HFFc6 (cell line): Measurements from ENCODE around the gene CLDN6. TPM values are rescaled to one million over a fixed set of nuclear protein-coding genes. Genes with fewer than 3 reads are reported as not detected.

Source experiments
- DNase-seq: peaks from one replicate; pipeline ENCODE4 v3.0.0-alpha.2; 2018
- H3K27ac Mint-ChIP-seq: 2 replicates; pipeline ENCODE4 v1.8.0; 2020; ENCODE audit warnings: mild to moderate bottlenecking, mixed read lengths
- H3K27me3 Mint-ChIP-seq: 2 replicates; pipeline ENCODE4 v1.8.0; 2021; ENCODE audit warnings: mild to moderate bottlenecking, moderate library complexity, mixed read lengths; ENCODE audit not compliant: insufficient read depth
- H3K36me3 Mint-ChIP-seq: 2 replicates; pipeline ENCODE4 v1.8.0; 2021; ENCODE audit warnings: low read depth, mixed read lengths
- H3K4me1 Mint-ChIP-seq: 2 replicates; pipeline ENCODE4 v1.8.0; 2020; ENCODE audit warnings: low read depth, mixed read lengths
- H3K4me3 Mint-ChIP-seq: 2 replicates; pipeline ENCODE4 v1.8.0; 2020; ENCODE audit warnings: mild to moderate bottlenecking, moderate library complexity, mixed read lengths
- H3K9me3 Mint-ChIP-seq: 2 replicates; pipeline ENCODE4 v1.8.0; 2020; ENCODE audit warnings: mild to moderate bottlenecking, mixed read lengths
- total RNA-seq, 6 experiments: library from RNA; stranded (reverse); fragmentation: NEBNext Ultra II Directional; extraction: Animal tissue kit (Norgen Biotek cat#: 25700); gene quantifications; 2 replicates in 1 of 6; 3 replicates in 5 of 6; pipeline ENCODE4 v1.2.3, GENCODE V29; 2021
- TF ChIP-seq, protein P1 (sequence below): fragments of 200-600 bp; sonication (generic); IDR thresholded peaks from 2 replicates; pipeline ENCODE4 v1.5.0; 2021; ENCODE audit warnings: antibody characterized with exemption, mild to moderate bottlenecking

CLDN6 gene
- total RNA-seq, 6 experiments from 2014 or later, result 0.21 TPM; not detected in 5

DNA sequence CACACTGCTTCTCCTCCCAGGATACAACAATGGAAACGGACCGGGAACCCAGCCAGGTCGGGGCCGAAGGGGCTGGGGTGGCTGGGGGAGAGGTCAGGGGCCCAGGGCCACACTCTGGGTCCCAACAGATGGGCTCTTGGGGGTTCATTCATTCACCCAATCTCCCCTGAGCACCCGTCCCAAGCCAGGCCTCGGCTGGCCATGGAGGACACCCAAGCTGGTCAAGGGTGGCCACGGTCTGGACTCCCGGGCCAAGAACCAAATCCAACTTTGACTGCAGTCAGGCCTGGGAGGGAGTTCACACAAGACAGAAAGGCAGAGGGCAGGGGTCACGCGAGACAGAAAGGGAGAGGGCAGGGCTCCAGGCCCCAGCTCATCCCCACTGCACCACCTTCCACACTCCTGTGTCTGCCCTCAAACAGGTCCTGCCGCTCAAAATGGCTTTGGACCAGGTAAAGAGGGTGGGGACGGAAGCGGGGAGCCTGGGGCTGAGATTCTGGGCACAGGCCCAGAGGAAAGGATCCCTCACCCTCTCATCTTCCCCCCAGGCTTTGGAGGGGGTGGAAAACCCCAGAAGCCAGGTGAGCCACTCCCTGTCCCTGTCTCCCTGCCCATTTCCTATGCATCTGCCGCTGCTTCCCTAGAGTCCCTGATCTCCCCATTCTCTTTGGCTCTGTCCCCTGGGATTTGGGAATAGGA is 25.5 kb downstream of the CLDN6 start:
- peaks cover 22% of the 10 kb centered on the region for H3K27me3 Mint-ChIP-seq
- H3K36me3 Mint-ChIP-seq, result no peaks in the 10 kb centered on the region
- H3K9me3 Mint-ChIP-seq, result no peaks in the 10 kb centered on the region
- H3K4me1 Mint-ChIP-seq, result no peaks in the 10 kb centered on the region
- H3K27ac Mint-ChIP-seq, result no peak overlapping the region
- TF ChIP-seq, protein P1, sequence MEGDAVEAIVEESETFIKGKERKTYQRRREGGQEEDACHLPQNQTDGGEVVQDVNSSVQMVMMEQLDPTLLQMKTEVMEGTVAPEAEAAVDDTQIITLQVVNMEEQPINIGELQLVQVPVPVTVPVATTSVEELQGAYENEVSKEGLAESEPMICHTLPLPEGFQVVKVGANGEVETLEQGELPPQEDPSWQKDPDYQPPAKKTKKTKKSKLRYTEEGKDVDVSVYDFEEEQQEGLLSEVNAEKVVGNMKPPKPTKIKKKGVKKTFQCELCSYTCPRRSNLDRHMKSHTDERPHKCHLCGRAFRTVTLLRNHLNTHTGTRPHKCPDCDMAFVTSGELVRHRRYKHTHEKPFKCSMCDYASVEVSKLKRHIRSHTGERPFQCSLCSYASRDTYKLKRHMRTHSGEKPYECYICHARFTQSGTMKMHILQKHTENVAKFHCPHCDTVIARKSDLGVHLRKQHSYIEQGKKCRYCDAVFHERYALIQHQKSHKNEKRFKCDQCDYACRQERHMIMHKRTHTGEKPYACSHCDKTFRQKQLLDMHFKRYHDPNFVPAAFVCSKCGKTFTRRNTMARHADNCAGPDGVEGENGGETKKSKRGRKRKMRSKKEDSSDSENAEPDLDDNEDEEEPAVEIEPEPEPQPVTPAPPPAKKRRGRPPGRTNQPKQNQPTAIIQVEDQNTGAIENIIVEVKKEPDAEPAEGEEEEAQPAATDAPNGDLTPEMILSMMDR, result no peak
- DNase-seq, result no peak
- H3K4me3 Mint-ChIP-seq, result no peak overlapping the region

DNA sequence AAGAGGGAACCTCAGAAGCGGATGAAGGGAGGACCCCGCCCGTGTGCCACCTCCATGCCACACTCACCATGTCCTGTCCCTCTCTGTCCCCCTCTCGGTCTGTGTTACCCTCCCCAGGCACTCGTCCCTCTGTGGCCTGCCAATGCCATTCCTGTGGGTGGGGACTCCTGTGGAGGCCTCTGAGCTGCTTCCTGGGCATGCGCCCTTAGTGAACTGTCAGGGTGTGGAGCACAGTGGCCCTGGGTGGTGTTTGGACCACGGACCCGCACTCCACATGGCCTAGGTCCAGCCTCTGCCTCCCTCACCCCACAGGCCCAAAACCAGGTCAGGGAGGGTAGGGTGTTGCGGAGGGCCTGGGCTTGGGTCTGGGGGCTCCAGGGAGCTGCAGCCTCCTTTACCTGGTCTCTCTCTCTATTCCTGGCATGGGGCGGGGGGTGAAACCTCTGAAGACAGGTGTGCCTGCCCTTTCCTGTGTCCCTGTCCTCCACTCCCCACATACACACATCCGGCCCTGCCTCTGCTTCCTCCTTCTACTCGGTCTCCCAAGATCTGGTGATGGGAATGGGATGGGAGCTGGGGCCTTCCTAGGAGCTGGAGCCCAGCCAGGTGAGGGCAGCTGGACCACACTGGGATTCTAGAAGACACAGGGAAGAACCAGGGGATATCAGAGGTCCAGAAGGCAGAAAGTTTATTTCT is 26.3 kb downstream of the CLDN6 start:
- no peaks in the 10 kb centered on the region for H3K4me1 Mint-ChIP-seq
- H3K36me3 Mint-ChIP-seq, result no peaks in the 10 kb centered on the region
- H3K4me3 Mint-ChIP-seq, result no peak overlapping the region
- peaks cover 20% of the 10 kb centered on the region for H3K27me3 Mint-ChIP-seq
- no peaks in the 10 kb centered on the region for H3K9me3 Mint-ChIP-seq
- TF ChIP-seq, protein P1, result no peak
- H3K27ac Mint-ChIP-seq, result no peak overlapping the region
- DNase-seq, result no peak

DNA sequence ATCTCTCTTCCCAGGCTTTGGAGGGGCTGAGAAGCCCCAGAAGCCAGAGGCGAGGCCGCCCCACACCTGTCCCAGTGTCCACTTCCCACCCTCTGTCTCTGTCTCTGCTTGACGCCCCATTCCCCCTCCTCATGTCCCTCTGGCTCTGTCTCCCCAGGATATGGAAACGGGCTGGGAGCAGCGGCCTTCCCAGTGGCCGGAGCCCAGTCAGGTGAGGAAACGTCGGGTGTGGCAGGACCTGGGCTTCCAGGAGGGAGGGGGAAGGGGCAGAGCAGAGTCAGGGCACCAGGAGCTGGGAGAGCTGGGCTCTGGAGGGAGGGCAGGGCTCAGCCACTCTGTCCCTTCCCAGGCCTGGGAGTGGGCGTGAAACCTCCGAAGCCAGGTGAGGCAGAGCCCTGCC is 27.1 kb downstream of the CLDN6 start:
- H3K9me3 Mint-ChIP-seq, result no peaks in the 10 kb centered on the region
- TF ChIP-seq, protein P1, result no peak
- DNase-seq, result no peak
- no peak overlapping the region for H3K4me3 Mint-ChIP-seq
- no peak overlapping the region for H3K27ac Mint-ChIP-seq
- no peaks in the 10 kb centered on the region for H3K36me3 Mint-ChIP-seq
- peaks cover 21% of the 10 kb centered on the region for H3K27me3 Mint-ChIP-seq
- no peaks in the 10 kb centered on the region for H3K4me1 Mint-ChIP-seq

DNA sequence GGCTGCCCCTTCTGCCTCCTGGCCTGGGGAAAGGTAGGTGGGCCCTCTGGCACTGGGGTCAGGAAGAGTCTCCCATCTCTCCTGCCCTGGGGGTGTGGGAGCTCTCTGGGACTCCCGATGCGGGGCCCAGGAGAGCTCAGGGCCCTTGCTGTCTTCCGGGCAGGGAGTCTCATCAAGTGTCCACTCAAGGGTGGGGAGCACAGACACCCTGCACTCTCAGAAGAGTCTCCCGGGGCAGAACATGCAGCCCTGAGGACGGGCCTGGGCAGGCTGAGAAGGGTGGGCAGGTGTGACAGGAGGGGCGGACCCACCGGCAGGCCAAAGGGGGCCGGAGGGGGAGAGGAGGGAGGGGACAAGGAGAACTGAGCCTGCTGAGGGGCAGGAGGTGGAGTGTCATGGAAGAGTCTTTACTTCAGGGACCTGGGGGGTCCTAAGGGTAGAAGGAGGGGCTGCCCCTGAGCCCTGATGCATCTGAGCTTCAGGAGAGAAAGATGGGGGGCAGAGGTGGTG is 29.3 kb downstream of the CLDN6 start:
- Mint-ChIP-seq H3K27ac (no peak overlapping the region), H3K4me1 (peaks cover 4% of the 10 kb centered on the region; the same call in 1 of the 2 replicates), H3K36me3 (no peaks in the 10 kb centered on the region), H3K4me3 (no peak overlapping the region), H3K27me3 (peaks cover 22% of the 10 kb centered on the region), H3K9me3 (no peaks in the 10 kb centered on the region)
- TF ChIP-seq, protein P1, result no peak
- no peak for DNase-seq

DNA sequence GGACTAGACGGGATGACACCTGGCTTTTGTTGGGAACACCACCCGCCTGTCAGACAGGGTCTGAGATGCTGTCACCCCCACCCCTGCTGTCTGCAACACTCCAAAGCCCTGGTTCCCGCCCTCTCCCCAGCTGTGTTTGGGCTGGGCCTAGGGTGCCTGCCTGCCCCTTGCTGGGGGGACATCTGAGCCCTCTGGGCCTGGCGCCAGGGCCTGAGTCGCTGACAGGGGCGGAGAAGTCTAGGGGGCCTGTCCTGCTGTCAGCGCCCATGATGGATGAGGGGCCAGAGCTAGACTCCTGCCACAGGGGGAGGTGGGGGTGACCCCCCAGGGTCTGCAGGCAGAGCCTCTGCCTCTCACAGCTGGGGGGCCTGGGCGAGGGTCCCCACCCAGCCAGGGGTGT is 30.1 kb downstream of the CLDN6 start:
- Mint-ChIP-seq H3K27ac (no peak overlapping the region), H3K36me3 (no peaks in the 10 kb centered on the region), H3K27me3 (peaks cover 22% of the 10 kb centered on the region), H3K4me1 (peaks cover 6% of the 10 kb centered on the region; the same call in 1 of the 2 replicates), H3K4me3 (no peak overlapping the region), H3K9me3 (no peaks in the 10 kb centered on the region)
- TF ChIP-seq, protein P1, result no peak
- no peak for DNase-seq
